HEK293T (cell line): ENCODE data around the gene EPG5.
A peak's percentile ranks its signal among the peaks of the same experiment; 100 is the strongest.
"Not testable (repeated sequence)": the region's sequence is repeated elsewhere in the genome, so short reads cannot be mapped to it uniquely, and the experiment has no call there.

Experiments used
- CTCF ChIA-PET: fragments of 350-600 bp; formaldehyde crosslinking; extraction: SDS; loops from one replicate; lab custom pipeline; 2021; ENCODE audit warnings: antibody characterized with exemption, inconsistent platforms; lab: Yijun Ruan, JAX
- POLR2A ChIA-PET: fragments of 350-600 bp; formaldehyde crosslinking; extraction: SDS; loops from one replicate; lab custom pipeline; 2020; ENCODE audit warnings: antibody characterized with exemption, inconsistent platforms; lab: Yijun Ruan, JAX
- DNase-seq: peaks from one replicate; pipeline ENCODE4 v3.0.0; 2012; ENCODE audit warnings: mixed read lengths; ENCODE audit errors: extremely low spot score
- ARNT ChIP-seq: fragments of 450-650 bp; IDR thresholded peaks from 2 replicates; pipeline ENCODE4 v1.6.1; 2017; ENCODE audit warnings: mild to moderate bottlenecking
- BHLHE40 ChIP-seq: fragments of 450-650 bp; IDR thresholded peaks from 2 replicates; pipeline ENCODE4 v1.6.1; 2016; ENCODE audit warnings: mild to moderate bottlenecking, moderate library complexity, borderline replicate concordance
- CTBP1 ChIP-seq: fragments of 450-650 bp; IDR thresholded peaks from 2 replicates; pipeline ENCODE4 v1.6.1; 2016; ENCODE audit warnings: borderline replicate concordance
- ELF4 ChIP-seq: fragments of 450-650 bp; IDR thresholded peaks from 2 replicates; pipeline ENCODE4 v1.6.1; 2017; ENCODE audit warnings: antibody characterized with exemption
- FOXA1 ChIP-seq: fragments of 450-650 bp; IDR thresholded peaks from 2 replicates; pipeline ENCODE4 v1.6.1; 2016; ENCODE audit warnings: mild to moderate bottlenecking
- FOXK2 ChIP-seq: fragments of 450-650 bp; IDR thresholded peaks from 2 replicates; pipeline ENCODE4 v1.6.1; 2016; ENCODE audit warnings: mild to moderate bottlenecking
- FOXM1 ChIP-seq: fragments of 450-650 bp; IDR thresholded peaks from 2 replicates; pipeline ENCODE4 v1.6.1; 2017; ENCODE audit warnings: mild to moderate bottlenecking, borderline replicate concordance
- HDGF ChIP-seq: fragments of 450-650 bp; IDR thresholded peaks from 2 replicates; pipeline ENCODE4 v1.6.1; 2017; ENCODE audit warnings: antibody characterized with exemption, borderline replicate concordance
- L3MBTL2 ChIP-seq: fragments of 450-650 bp; conservative IDR thresholded peaks from 2 replicates; pipeline ENCODE4 v1.6.1; 2016; ENCODE audit warnings: mild to moderate bottlenecking
- LEF1 ChIP-seq: fragments of 450-650 bp; IDR thresholded peaks from 2 replicates; pipeline ENCODE4 v1.6.1; 2017; ENCODE audit warnings: mild to moderate bottlenecking, borderline replicate concordance
- NFRKB ChIP-seq: fragments of 450-650 bp; IDR thresholded peaks from 2 replicates; pipeline ENCODE4 v1.6.1; 2016; ENCODE audit warnings: mild to moderate bottlenecking, moderate library complexity
- SP1 ChIP-seq: fragments of 450-650 bp; IDR thresholded peaks from 2 replicates; pipeline ENCODE4 v1.6.1; 2017
- SUZ12 ChIP-seq: fragments of 450-650 bp; IDR thresholded peaks from 2 replicates; pipeline ENCODE4 v1.6.1; 2016; ENCODE audit warnings: mild to moderate bottlenecking
- TARDBP ChIP-seq: fragments of 450-650 bp; IDR thresholded peaks from 2 replicates; pipeline ENCODE4 v1.6.1; 2016
- ZNF384 ChIP-seq: fragments of 450-650 bp; IDR thresholded peaks from 2 replicates; pipeline ENCODE4 v1.6.1; 2016
- TF ChIP-seq, protein P1 (sequence below): fragments of 450-650 bp; IDR thresholded peaks from 2 replicates; pipeline ENCODE4 v1.6.1; 2016

EPG5 gene

DNA sequence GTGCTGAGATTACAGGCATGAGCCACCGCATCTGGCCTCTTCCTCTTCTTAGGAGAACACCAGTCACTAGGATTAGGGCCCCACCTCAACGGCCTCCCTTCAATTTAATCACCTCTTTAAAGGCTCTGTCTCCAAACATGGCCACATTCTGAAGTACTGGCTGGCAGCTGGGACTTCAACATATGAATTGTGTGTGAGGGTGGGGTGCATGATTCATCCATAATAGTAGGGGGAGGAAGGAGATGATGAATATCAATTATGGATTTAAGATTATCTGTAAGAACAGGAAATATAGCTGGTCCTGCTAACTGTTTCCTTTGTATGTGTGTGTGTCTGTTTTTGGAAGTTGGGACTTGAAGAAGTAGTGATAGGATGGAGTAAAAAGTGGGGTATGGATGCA is 14.7 kb upstream of the EPG5 start:
- no peak for TF ChIP-seq SUZ12
- TF ChIP-seq ELF4 = no peak
- TF ChIP-seq ARNT = no peak
- TF ChIP-seq SP1 = no peak
- TF ChIP-seq HDGF = no peak
- no peak for TF ChIP-seq FOXA1
- no peak for TF ChIP-seq TARDBP
- no peak for TF ChIP-seq FOXK2
- TF ChIP-seq FOXM1 = no peak
- TF ChIP-seq CTBP1 = no peak
- CTCF ChIA-PET = no interaction called here
- no peak for DNase-seq
- POLR2A ChIA-PET = no interaction called here

DNA sequence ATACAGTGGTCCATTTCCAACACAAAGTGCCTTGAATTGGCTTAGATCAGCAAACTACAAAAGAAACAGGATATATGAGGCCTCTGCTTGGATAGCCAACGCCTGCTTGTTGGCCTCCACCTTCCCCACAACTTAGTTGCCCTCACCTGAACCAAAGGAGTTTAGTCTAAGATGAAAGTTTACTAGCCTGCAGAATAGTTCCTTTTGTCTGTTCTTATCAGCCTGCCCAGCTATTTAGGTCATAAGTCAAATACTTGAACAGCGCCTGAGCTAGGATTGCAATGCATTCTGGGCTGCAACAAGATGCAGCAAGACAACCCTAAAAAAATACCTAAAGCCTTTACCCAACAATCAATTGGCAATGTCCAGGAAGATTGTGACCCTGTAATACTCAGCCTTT is 13.1 kb upstream of the EPG5 start:
- POLR2A ChIA-PET = no interaction called here
- no peak for DNase-seq
- CTCF ChIA-PET = no interaction called here
- no peak for TF ChIP-seq ZNF384
- no peak for TF ChIP-seq BHLHE40
- TF ChIP-seq LEF1 = no peak
- no peak for TF ChIP-seq FOXM1
- no peak for TF ChIP-seq CTBP1
- no peak for TF ChIP-seq HDGF
- no peak for TF ChIP-seq L3MBTL2
- no peak for TF ChIP-seq SUZ12
- TF ChIP-seq SP1 = no peak
- TF ChIP-seq FOXA1 = no peak
- no peak for TF ChIP-seq ARNT
- TF ChIP-seq TARDBP = no peak
- no peak for TF ChIP-seq FOXK2
- no peak for TF ChIP-seq ELF4
- TF ChIP-seq, protein P1, sequence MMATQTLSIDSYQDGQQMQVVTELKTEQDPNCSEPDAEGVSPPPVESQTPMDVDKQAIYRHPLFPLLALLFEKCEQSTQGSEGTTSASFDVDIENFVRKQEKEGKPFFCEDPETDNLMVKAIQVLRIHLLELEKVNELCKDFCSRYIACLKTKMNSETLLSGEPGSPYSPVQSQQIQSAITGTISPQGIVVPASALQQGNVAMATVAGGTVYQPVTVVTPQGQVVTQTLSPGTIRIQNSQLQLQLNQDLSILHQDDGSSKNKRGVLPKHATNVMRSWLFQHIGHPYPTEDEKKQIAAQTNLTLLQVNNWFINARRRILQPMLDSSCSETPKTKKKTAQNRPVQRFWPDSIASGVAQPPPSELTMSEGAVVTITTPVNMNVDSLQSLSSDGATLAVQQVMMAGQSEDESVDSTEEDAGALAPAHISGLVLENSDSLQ = no peak
- TF ChIP-seq NFRKB = no peak

GRCh38 chr18:45978084-45978483 is 11.0 kb upstream of the EPG5 start:
- no peak for DNase-seq
- ChIA-PET POLR2A (no interaction called here), CTCF (no interaction called here)
- no peak for TF ChIP-seq FOXM1
- no peak for TF ChIP-seq HDGF
- no peak for TF ChIP-seq LEF1
- no peak for TF ChIP-seq FOXA1
- TF ChIP-seq ELF4 = no peak
- TF ChIP-seq L3MBTL2 = no peak
- no peak for TF ChIP-seq CTBP1
- no peak for TF ChIP-seq NFRKB
- TF ChIP-seq TARDBP = no peak
- TF ChIP-seq, protein P1 = no peak
- TF ChIP-seq ZNF384 = no peak
- no peak for TF ChIP-seq SUZ12
- TF ChIP-seq FOXK2 = no peak

DNA sequence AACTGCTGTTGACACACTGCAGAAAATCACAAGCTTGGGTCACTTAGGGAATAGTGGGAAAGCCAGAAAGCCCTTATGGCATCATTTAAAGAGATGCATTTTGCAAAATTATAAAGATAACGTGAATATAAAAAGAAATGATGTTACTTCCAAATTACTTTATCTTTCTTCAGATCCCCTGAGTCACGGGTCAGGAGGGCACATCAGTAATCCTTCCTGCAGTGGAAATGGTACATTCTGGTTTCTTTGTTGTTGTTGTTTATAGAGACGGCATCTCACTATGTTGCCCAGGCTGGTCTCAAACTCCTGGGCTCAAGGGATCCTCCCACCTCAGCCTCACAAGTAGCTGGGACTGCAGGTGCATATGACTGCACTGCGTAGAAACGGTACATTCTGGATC is 9.8 kb upstream of the EPG5 start:
- POLR2A ChIA-PET = no interaction called here
- CTCF ChIA-PET = no interaction called here
- DNase-seq = no peak
- TF ChIP-seq LEF1 (no peak), NFRKB (no peak), TARDBP (no peak), ELF4 (no peak), FOXA1 (no peak), HDGF (no peak), FOXK2 (no peak), ARNT (no peak), BHLHE40 (no peak), SP1 (no peak), CTBP1 (no peak), SUZ12 (no peak), ZNF384 (no peak)
- TF ChIP-seq, protein P1 = no peak

DNA sequence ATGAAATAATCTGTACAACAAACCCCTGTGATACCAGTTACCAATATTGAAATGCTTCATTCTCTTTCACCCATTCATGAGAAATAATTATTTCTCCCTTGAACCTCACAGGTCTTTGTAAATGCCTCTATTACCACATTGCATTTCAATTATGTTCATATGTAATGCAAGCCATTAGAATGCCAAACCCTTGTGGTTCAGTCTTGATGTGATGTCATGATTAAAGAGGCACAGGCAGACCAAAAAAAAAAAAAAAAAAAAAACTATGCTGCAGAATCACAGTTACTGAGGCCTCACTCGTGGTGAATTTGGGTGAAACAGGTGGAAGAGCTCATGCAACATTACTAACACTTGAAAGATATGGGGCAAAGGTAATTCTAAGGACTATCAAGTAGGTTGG is 9.4 kb upstream of the EPG5 start:
- no peak for TF ChIP-seq FOXA1
- CTCF ChIA-PET = no interaction called here
- POLR2A ChIA-PET = no interaction called here
- DNase-seq = no peak

GRCh38 chr18:45974088-45974536 is 7.0 kb upstream of the EPG5 start:
- DNase-seq = peak; percentile 34
- POLR2A ChIA-PET = no interaction called here
- CTCF ChIA-PET = interaction anchor here (0.6 to 0.7 kb wide), 2 partner anchors 254 to 294 kb away, joined by 3 to 4 read pairs; no protein-coding TSS in a partner anchor
- TF ChIP-seq ELF4 (no peak), NFRKB (no peak), CTBP1 (no peak)
- TF ChIP-seq, protein P1 = no peak

- CTCF ChIA-PET, DNase-seq, POLR2A ChIA-PET: not testable (repeated sequence)
Observed at GRCh38 chr18:45964913-45965312, 2.2 kb downstream of the EPG5 start.
